Right kidney (tissue), 1 donor: Measurements from ENCODE around the gene IFT27.
"Not testable (repeated sequence)": the region's sequence is repeated elsewhere in the genome, so short reads cannot be mapped to it uniquely, and the experiment has no call there.

ENCODE experiments used
- DNase-seq: peaks from one replicate; pipeline ENCODE4 v3.0.0-alpha.2; 2016

IFT27 gene

GRCh38 chr22:36765943-36766450, 9.9 kb downstream of the IFT27 start:
- no peak for DNase-seq

DNA sequence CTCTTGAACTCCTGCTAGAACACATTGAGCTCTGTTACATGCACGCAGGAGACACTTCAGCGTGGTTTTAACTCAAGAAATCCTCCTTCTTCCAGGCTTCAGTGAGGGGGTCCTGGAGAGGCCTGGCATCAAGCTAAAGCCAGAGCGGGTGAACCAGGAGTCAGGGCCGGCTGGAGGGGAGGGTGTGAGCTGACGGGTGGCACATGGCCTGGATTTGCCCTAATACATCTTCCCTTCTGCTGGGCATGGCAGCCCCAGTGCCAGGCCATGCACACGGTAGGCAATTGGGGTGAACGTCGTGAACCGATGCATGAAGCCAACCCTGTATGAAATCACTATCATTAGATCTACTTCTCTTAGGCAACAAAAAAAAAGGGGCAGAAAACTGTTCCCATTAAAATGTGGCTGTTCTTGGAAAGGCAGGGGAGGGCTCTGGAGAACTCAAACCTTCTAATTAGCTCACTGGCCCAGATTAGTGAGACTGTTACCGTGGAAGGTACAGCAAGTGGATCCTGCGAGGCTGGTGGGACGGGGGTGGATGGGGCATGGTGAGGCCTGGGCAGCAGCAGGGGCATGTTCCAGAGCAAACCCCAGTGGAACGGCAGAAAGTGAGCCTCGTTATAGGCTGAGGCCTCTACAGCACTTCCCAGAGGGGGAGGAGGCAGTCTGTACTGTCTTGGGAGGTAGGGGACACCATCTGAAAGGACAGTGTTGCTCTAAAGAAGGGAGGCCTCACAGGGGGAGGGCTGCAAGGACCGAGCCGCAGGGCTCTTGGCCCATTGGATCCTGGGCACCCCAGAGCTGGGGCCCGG, 10.6 kb downstream of the IFT27 start:
- no peak for DNase-seq

- DNase-seq, result no peak
Observed at GRCh38 chr22:36764641-36765040, 11.3 kb downstream of the IFT27 start.

DNA sequence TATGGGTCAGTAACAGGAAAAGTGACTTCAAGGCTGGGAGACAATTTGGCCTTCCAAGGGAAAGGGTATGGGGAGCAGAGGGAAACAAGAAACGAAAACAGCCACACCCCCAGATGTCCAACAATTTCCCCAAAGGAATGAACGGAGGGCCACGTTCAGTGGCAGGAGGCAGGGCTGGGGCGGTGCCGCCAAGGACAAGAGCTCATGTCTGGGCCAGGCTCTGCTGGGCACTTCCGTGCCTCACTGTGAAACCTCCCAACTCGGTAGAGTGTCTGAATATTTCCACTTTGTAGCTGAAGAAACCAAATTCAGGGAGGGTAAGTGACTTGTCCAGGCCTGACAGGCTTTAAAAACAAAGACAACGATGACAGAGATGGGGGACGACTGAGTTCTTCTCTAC, 11.9 kb downstream of the IFT27 start:
- DNase-seq, result no peak

GRCh38 chr22:36763576-36763975, 12.3 kb downstream of the IFT27 start:
- DNase-seq, result no peak

DNA sequence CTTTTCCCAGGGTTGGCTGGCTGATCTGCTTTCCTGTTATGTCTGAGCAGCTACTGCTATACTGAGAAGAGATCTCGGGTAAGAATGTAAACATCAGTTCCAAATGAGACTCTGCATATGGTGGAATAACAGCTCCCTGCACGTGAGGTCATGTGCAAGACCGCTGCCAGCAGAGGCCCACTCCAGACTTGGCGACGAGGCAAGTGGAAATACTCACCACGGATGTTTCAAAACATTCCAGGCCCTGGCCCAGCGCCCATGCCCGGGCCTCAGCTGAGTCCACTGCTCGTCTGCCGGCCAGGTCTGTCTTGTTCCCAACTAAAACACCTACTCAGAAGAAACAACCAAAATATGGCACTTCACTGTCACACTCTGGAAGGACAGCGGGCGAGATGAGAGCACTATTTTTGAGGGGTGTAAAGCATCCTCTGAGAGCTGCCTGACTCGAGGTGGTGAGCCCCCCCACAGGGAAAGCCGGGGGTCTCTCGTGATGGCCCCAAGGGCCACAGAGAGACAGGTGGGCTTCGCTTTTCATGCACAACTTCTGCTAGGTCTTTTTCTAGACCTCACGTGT, 13.1 kb downstream of the IFT27 start:
- no peak for DNase-seq

- no peak for DNase-seq
Observed at GRCh38 chr22:36761553-36762240, 14.2 kb downstream of the IFT27 start.

GRCh38 chr22:36760786-36761185, 15.1 kb downstream of the IFT27 start:
- no peak for DNase-seq

- DNase-seq, result no peak
Observed at GRCh38 chr22:36759481-36760159, 16.3 kb downstream of the IFT27 start.

- DNase-seq, result no peak
Observed at GRCh38 chr22:36758792-36759271, 17.1 kb downstream of the IFT27 start.

- peak; percentile 30 for DNase-seq
Observed at GRCh38 chr22:36757668-36758211, 18.2 kb downstream of the IFT27 start.

- DNase-seq, result no peak
Observed at GRCh38 chr22:36756746-36757655, 18.9 kb downstream of the IFT27 start.

DNA sequence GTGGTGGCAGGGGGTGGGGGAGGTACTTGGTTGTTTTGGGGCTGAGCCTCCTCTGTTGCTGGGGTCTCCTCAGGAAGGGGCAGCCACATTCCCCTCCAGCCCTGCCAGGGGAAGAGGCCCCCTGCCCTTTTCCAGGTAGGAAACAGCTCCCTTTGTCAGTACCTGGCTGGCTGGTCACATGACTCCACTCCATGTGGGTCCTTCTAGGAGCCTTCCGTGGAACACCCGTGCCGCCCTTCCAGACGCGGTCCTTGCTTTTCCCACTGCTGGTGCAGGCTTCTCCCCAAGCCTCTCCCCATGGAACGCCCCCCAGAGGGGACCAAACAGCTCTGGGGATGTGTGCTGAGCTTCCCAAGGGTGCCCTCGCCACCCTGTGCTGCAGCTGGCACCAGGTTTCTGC, 19.9 kb downstream of the IFT27 start:
- no peak for DNase-seq

DNA sequence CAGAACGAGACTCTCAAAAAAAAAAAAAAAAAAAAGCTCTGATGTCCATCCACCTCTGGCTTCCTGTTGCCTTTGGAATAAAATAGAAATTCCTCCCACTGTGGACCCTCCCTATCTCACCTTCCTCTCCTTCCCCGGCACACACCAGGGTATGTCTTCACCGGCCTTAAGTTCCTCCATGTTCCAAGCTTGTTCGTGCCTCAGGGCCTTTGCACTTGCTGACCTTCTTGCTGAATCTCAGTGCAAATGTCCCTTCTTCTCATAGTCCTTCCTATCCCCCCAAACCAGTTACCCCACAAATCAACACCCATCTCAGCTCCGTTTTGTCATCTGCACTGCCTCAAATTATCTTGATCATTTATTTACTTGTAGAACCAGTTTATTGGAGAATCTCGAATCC, 20.6 kb downstream of the IFT27 start:
- no peak for DNase-seq

DNA sequence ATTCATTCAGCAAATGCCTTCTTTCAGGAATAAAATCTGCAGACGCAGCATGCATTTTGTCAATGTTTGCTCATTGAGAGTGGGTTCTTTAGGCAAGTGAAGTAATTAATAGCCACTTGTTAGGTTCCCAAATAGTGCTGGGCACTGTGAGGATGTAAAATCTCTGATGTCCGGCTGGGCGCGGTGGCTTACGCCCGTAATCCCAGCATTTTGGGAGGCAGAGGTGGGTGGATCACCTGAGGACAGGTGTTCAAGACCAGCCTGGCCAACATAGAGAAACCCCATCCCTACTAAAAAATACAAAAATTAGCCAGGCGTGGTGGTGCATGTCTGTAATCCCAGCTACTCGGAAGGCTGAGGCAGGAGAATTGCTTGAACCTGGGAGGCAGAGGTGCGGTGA, 21.0 kb downstream of the IFT27 start:
- not testable (repeated sequence) for DNase-seq

DNA sequence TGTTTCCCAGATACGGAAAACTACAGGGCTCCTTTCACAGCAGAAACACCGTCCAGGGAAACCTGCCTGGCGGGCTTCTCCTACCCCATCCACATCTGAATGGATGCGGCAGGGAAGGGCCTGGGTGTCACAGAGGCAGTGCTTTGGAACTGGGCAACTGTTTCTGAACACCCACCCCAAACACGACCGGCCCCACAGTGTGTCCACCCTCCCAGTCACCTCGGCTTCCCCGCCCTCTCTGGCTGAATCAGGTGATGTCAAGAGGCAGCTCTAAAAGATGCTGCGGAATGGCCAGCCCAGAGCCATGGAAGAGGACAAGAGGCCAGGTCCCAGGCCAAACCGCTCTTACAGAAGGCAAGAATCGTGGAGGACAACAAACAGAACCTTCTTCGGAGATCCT, 22.0 kb downstream of the IFT27 start:
- DNase-seq, result no peak

GRCh38 chr22:36753120-36753802, 22.7 kb downstream of the IFT27 start:
- no peak for DNase-seq

- DNase-seq, result no peak
Observed at GRCh38 chr22:36746375-36746970, 29.4 kb downstream of the IFT27 start.

DNA sequence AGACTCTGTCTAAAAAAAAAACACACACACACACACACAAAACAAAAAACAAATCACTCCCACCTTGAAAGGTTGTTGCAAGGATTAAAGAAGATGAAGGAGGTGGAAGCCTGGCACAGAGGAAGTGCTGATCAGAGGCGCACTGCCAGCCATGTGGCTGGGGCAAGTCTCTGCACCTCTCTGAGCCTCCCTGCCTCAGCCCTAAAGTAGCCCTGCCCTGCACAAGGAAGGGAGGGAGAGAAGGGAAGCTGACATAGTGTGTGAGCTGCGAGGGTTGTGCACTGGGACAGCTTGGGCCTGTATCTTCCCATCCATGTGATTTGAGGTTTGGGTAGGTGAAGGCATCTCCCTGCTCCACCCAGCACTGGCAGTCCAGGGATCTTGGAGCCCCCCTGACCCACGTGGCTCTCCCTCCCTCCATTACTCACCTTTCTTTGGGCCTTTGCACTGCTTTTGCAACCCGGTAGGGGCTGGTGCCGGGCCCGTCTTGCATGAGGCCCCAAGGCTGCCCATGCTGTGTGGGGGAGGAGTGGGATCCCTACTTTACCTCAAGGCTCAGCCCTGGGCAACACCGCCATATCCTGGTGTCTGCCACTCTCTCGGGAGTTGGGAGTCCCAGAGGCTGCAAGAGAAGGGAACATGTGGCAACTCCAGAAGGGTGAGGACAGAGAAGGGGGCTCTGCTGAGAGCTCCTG, 30.5 kb downstream of the IFT27 start:
- no peak for DNase-seq

- no peak for DNase-seq
Observed at GRCh38 chr22:36744791-36745190, 31.1 kb downstream of the IFT27 start.
